ENCODE measurements around the gene YWHAB.
"Not testable (repeated sequence)": the region's sequence is repeated elsewhere in the genome, so short reads cannot be mapped to it uniquely, and the experiment has no call there.

Gene YWHAB

DNA sequence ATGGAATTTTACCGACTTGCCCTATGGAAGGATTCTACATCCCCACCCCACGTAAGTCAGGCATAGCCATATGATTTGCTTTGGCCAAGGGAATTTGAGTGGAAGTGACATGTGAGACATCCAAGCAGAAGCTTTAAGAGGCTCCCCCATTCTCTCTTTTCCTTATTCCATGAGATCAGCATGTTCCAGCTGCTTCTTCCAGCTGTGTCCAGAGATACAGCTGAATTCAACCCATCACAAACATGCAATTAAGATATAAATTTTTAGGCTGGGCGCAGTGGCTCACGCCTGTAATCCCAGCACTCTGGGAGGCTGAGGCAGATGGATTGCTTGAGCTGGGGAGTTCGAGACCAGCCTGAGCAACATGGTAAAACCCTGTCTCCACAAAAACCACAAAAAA is 16.0 kb upstream of the YWHAB start:
- DNase-seq, result no peak

DNA sequence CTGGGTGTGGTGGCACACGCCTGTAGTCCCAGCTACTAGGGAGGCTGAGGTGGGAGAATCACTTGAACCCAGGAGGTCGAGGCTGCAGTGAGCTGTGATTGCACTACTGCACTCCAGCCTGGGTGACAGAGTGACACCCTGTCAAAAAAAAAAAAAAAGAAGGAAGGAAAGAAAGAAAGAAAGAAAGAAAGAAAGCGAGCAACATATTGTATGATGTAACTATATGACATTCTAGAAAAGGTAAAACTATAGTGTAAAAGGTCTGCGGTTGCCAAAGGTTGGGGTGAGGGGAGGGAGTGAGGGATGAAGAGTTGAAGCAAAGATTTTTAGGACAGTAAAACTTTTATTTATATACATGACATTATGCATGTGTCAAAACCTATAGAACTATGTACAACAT is 3.1 kb upstream of the YWHAB start:
- not testable (repeated sequence) for DNase-seq

DNA sequence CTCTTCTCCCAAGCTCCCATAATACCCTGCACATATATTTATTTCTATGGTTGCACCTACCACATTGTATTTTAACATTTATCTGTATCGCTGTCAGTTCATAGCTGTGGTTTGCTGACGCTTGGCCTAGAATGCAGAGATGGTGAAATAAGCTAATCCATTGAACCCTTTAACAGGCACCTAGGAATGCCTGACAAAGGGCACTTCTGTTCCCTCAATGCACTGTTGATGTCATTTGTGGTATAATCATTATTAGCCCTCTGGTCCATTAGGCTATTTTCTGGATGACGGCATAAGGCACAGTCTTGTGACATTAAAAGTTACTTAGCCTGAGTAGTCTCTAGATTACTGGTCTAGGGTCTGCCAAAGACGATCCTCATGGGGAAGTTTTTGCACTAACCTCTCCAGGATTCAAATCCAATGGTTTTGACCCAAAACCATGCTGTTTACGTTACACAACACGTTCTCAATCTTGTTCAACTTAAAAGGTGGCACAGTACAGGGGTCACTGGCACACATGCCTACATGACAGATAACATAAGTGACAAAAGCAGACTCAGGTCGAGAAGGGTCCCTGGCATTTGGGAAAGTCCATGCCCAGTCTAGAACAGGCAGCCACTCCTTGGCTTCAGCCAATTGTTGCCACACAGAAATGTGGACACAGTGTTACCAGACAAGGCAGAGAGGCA is 2.1 kb upstream of the YWHAB start:
- no peak for DNase-seq

DNA sequence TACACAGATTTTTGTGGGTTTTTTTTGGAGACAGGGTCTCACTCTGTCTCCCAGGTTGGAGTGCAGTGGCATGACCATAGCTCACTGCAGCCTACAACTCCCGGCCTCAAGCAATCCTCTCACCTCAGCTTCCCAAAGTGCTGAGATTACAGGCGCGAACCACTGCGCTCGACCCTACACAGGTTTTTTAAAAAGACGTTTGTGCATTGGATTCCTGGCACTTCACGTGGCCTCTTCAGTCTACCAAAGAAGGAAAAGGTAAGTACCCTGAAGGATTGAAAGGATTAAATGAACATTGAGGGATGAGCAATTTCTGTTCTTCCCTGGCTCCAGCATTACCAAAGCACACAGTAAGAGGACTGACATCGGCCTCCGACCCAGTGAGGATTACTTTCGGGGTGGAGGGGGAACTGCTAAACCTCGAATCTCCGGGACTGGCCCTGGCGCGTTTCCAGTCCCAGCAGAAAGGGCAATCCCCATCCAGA is 556 bp upstream of the YWHAB start:
- no peak for DNase-seq

DNA sequence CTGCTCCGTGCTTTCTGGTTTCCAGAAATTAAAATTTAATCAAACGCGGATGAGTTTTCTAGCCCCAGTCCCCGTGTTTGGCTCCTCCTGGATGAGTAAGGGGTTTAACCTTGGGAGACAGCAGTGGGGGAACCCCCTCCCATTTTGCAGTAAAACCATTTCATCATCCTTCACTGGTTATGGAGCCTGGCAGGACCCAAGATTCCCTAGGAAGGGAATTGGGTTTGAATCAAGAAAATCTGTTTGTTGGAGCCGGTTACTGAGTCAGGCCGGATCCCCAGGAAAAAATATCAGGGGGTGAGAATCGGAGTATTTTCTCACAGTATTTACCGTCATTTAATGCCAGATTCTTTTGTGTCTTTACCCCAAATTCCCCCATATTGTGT is 754 bp downstream of the YWHAB start:
- DNase-seq, result no peak

DNA sequence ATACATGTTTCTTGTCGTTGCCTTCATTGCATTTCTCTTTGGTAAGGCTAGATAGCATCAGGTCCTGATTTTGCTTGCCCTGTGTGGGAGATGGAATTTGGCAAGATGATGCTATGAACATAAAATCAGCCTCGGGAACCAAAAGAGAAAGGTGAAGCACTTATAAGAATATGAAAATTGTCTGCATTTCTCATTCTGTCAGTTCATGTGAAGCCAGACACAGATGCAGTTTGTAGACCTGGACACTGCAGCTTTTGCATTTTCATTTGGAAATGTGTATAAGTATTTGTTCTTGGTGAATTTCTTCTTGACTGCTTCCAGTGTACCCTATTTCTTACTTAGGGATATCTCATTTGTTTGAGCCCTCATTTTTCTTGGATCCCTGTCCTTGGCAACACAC is 1.3 kb downstream of the YWHAB start:
- no peak for DNase-seq

DNA sequence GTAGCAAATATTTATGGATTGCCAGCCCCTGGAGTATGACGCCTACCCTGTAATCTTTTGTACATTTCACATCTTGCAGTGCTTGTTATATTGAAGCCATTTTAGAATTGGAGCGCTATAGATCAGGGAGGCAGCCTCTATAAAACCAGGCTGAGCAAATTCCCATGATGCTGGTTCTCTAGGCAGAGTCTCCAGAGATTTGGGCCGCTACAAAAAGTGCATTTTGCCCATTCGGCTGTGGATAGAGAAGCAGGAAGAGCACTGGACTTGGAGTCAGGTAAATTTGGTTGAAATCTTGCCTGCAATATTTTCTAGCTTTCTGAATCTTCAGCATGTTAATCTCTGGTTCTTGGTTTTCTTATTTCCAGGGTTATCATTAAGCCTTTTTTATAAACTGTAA is 2.0 kb downstream of the YWHAB start:
- no peak for DNase-seq

DNA sequence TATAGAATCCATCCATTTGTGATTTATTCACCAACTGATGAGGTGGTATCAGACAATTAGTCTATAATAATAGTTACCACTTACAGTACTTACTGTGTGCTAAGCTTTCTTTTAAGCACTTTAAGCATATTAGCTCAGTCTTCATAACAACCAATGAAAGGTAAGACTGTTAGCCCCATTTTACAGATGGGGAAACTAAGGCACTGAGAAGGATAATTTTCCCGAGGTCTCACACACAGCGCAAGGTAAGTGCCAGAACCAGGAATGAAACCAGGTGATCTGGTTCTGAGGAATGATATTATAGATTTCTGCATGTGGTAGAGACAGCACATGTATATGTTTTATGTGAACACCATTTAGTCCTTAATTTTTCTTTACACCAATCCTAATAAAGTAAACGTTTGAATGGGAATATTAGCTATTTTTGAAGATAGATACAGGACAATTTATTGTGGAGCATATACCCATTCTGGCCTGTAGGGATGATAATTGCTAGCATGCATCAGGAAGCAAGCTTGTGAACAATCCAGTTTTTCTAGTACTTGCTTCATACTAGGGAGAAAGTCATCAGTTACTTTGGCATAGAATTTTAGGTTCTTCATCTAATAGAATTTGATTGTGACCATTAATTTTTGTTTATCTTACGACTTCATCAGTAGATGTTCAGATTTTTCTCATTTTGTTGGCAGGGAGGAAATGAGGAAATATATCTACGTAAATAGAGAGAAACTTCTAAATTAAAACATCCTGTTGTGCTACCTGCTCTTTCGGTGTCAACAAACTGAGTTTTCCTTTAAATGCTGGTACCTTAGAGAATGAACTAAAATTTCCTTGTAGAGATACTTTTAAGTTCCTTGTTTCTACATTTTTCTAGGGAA is 3.0 kb downstream of the YWHAB start:
- no peak for DNase-seq

DNA sequence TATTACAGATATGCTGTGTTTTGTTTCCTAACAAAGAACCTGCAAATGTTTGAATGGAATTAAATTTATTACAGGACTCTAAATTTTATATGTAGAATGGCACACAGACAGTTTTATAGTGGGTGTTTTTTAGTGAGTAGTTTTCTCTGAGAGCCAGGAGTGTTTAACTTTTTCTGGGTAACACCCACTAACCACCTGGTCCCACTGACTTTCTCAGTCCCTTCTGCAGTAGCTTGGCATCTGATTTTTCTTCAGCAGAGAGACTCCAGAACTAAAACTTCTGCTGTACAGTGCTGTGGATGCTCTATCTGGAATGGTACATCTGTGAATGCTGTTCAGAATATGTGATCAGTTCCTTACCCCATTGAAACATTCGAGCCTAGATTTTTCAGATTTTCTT is 6.3 kb downstream of the YWHAB start:
- no peak for DNase-seq

DNA sequence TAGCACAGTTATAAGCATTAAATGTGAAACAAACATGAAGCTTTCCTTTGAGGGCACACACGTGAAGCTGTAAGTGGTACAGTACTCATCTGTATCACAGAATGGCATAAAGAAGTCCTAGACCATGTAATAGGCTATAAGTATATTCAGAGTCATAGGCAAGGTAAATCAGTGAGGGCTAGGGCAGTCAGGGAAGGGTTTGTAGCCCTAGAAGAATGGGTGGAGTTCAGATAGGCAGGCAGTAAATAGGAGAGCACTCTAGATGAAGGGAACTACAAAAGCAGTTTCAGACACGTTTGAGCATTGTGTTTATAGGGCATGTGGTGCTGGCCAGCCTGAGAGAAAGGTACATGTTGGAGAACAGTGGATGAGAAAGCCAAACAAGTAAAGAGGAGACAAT is 9.5 kb downstream of the YWHAB start:
- no peak for DNase-seq

DNA sequence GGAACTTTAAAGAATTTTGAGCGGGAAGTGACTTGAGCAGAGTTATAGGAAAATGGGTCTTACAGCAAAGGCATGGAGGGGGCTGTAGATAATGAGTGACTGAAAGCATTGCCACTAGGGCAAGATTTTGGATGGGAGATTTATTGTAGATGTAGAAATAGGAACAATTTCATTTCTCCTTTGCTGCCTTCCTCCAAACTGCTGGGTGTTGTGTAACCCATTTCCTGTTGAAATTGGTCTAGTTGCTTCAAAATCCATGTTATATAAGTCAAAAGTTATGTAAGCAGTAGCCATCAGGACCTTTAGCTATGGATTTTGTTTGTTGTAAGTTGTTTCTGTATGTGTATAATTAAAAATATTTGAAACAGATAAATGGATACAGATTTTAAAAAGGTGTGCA is 11.1 kb downstream of the YWHAB start:
- DNase-seq, result no peak

DNA sequence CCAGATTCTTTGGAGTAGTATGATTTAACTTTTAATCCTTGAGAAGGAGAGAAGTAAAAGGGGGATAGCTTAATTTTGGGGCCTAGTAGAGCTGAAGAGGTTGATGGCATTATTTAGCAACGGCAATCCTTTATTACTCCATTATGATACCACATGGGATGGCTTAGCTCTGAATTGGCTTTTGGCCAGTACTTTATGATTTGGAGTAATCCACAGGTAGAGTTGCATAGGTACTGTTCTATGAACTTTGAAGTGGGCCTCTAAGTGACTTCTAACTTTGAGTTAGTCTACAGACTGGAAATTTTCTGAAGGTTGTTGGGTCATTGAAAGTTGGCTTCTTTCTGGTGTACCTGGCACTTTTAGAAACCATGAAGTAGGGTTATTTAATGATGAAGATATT is 11.6 kb downstream of the YWHAB start:
- DNase-seq, result no peak

DNA sequence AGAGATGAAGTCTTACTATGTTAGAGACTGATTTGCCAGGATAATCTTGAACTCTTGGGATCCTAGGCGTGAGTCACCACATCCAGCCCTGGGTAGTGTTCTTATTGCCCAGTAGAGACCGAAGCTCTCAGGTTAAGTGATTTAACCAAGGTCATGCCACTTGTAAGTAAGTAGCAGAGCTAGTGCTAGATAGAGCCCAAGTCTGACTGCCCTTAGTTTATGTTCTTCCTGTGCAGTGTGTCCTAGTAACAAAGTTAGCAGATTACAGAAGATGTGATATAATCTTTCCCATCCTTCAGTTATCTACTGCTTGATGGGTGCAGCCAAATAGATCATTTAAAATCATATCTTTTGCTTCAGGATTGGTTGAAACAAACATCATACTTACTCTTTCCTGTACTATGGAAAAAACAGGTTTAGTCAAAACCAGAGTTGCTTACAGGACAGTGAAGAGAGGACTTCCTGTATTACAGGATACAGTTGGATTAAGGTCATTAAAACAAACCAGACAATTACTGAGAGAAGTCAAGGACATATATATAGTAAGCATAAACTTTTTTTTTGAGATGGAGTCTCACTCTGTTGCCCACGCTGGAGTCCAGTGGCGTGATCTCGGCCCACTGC is 14.8 kb downstream of the YWHAB start:
- DNase-seq, result no peak

DNA sequence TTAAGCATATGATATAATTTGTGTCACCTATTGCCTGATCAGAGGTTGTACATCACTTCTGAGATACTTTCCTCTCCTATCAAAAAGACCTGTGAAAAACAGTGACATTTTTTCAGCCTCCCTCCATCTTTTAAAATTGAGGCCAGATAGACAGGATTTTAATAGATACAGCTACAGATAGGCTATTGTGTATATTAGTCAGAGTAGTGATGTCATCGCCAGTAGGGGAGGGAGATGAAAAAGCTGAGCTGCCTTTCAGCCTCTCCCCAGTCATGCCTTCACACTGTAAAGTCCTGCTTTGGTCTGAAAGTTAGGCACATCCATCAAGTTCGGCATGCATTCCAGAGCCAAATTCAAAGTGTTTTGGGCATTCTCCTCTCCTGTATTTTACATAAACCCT is 16.5 kb downstream of the YWHAB start:
- no peak for DNase-seq

DNA sequence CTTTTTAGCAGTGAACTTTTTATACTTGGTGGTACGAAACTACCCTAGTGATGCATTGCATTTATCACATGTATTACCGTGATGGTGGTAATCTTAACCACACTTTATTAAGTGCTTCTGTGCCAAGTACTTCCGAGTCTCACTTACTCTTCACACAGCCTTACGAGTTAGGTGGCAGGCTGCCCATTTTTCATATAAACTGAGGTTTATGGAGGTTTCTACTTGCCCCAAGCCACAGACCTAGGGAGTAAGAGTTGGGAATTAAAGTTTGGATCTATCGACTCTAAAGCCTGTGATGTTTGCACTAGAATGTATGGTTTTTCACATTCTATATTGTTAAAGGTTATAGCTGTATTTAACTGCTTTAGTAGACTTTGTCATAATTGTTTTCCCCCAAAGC is 18.9 kb downstream of the YWHAB start:
- DNase-seq, result no peak

DNA sequence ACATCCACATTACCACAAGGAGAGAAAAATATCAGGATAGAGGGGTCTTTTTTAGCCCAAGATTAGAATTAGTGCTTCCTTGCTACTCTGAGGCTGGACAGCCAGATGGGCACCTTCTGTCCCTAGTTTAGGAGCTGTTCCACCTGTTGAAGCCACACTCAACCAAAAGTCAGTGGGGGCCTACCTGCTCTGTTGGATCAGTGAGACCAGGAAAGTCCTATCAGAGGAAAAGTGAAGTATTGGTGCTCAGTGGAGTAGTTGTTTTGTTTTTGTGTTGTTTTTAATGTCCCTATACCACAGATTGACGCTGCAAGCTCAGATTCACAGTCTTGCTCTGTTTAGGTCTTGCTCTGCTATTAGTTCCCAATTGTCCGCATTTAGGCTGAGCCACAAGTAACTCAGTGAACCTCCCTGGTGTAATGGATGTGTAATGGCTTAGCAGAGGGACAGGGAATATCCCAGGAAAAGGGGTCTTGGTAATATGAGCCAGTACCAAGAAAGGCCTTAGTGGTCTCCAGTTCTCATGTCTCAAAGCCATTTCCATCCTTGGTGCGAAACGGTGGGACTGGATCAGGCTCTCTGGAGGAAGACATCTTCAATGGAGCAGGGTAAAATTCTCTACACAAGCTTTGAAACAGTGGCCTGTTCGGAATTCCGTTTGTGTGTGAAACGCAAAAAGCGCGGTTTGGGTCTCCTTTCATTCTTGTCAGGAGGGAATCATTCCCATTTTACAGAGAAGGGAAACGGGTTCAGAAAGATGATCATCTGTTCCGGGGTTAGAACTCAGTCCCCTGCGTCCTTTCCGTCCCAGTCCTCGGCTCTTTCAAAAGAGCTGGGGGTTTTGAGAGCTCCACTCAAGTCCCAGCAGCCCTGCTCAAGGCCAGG is 23.7 kb downstream of the YWHAB start:
- no peak for DNase-seq

DNA sequence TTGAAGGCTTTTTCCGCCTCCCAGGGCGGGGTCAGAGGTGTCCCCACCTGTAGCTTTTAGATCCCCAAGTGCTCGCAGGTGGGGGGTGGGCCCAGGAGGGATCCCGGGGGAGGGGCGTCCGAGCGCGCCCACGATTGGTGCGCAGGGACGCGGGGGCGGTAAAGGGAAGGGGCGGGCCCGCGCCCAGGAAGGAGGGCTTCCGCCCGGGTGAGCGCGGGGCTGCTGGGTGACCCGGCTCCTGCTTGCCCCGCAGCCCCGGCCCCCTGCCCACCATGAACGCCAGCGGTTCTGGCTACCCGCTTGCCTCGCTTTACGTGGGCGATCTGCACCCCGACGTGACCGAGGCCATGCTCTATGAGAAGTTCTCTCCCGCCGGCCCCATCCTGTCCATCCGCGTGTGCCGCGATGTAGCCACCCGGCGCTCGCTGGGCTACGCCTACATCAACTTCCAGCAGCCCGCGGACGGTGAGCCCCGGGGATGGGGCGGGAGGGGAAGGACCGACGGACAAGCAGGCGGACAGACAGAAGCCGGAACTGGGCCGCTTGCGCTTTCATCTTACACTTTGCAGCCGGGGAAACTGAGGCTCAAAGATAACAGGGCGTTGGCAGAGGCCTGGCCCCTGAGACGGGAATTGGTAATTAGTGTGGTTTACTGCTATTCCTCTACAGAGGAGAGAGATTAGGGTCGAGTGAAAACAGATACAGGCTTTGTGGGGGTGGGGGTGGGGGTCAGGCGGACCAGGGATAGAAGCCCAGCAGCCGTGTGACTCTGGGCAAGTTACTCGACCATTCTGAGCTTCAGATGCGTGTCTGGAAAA is 24.6 kb downstream of the YWHAB start, which contains the start of gene PABPC1L:
PABPC1L (plus strand) TSS at position 189 of the 818 bp plus-strand sequence; CDS start at position 273, 84 bp downstream.
- peak; percentile 74 to 80 for DNase-seq

DNA sequence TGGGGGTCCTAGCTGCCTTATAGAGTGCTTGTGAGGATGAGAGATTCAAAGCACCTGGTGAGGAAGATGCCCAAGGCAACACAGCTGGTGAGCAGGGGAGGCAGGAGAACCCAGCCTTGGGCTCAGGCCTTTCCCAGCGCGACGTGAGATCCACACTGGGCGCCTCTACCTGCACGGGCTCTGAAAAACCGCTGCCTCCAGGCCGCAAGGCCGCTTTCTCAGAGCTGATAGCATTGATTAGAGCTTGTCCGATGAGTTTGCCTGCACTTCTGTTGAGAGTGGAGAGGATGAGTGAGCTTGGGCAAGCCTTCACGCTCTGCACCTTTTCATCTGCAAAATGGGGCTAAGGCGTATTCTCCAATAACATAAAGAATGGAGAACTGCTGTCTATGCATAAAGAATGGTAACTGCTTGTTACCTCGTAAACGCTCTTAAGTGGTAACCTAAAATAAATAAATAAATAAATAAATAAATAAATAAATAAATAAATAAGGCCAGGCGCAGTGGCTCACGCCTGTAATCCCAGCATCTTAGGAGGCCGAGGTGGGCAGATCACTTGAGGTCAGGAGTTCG is 25.3 kb downstream of the YWHAB start:
- no peak for DNase-seq

DNA sequence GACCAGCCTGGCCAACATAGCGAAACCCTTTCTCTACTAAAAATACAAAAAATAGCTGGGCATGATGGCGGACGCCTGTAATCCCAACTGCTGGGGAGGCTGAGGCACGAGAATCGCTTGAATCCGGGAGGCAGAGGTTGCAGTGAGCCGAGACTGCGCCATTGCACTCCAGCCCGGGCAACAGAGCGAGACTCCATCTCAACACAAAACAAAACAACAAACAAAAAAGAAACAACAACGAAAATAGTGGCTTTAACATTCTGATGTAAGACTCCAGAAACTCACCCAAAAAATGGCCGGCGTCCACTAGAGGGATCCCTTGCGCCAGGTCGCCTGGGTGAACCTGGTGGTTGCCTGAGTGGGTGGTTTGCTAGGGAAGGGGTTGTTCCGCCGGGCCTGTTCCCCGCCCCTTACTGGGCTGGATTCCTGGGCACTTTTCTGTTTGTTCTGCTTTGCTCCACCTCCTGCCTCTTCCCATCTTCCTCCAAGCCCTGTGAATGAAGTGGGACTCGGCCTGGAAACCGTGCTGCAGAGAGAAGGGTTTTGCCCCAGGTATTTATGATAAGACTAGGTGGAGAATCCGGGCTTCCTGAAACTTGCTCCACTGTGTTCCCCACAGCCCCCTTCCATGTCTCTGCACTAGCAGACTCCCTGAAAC is 25.9 kb downstream of the YWHAB start:
- peak; percentile 27 to 40 for DNase-seq

DNA sequence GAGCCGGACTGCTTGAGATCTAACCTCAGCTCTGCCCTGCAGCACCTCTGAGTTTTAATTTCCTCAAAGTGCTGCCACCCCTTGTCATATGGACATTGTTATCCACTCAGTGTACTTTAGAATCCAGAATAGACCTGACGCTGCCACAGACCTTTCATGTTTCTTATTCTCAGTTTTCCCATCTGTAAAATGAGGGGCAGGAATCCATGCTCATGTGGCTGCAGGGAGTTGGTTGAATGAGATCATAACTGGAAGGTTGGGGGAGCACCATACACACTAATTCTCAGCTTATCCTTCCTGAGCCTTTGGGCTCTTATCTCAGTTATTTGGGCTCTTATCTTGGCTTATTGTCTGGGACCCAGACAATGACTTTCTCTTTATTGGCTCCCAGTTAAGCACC is 26.7 kb downstream of the YWHAB start:
- no peak for DNase-seq

DNA sequence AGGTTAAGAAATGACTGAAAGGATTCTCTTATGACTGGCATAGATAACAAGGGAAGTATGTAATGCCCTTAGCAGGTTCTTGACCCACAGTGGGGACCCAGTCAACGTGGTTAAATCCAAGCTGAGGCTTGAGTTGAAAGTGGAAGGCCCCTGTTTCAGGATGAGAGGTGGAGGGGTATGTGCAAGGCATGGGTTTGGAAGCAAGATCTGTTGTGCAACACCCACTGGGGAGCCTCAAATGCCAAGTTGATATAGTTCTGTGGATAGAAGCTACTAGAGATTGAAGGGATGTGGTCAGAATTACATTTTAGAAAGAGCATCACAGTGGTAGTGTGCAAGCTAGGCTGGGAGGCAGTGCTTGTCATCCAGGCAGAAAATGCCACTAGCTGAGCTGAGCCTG is 29.4 kb downstream of the YWHAB start:
- DNase-seq, result no peak
